ENCODE results near the gene TIMP4.
A peak's percentile ranks its signal among the peaks of the same experiment; 100 is the strongest.

Gene TIMP4

GRCh38 chr3:12136371-12136770 lies 22.3 kb downstream of the TIMP4 start:
- Histone ChIP-seq H3K4me3 (ENCODE audit: low read length) (no peak overlapping the region), H3K9me2 (replicated peaks; ENCODE audit: control insufficient read depth, low read length) (no peaks in the 10 kb centered on the region), H3K27me3 (ENCODE audit: control insufficient read depth, low read length) (peaks cover 4% of the 10 kb centered on the region), H3K79me2 (ENCODE audit: control insufficient read depth, low read length) (no peaks in the 10 kb centered on the region), H3K4me1 (ENCODE audit: control insufficient read depth, low read length) (peaks cover 8% of the 10 kb centered on the region), H3K4me2 (ENCODE audit: low read length) (no peak overlapping the region), H3K9me3 (ENCODE audit: control insufficient read depth, insufficient read depth, low read length) (no peaks in the 10 kb centered on the region), H3K27ac (ENCODE audit: low read depth, low read length) (no peak overlapping the region), H4K20me1 (ENCODE audit: control insufficient read depth, insufficient read depth, low read depth, low read length) (no peaks in the 10 kb centered on the region), H3K36me3 (ENCODE audit: control insufficient read depth, low read length) (no peaks in the 10 kb centered on the region), H3F3A (ENCODE audit: control insufficient read depth, insufficient read depth) (no peaks in the 10 kb centered on the region)
- no peak for TF ChIP-seq CTCF (IDR thresholded peaks at IDR 0.05; ENCODE audit: low read depth, low read length, poor library complexity, severe bottlenecking)
- no peak for TF ChIP-seq EZH2phosphoT487 (IDR thresholded peaks at IDR 0.05; ENCODE audit: borderline replicate concordance, low read length)

- Histone ChIP-seq H3K4me3 (ENCODE audit: low read length) (no peak overlapping the region), H3K4me1 (ENCODE audit: control insufficient read depth, low read length) (peaks cover 8% of the 10 kb centered on the region), H3K36me3 (ENCODE audit: control insufficient read depth, low read length) (no peaks in the 10 kb centered on the region), H3K4me2 (ENCODE audit: low read length) (no peak overlapping the region), H3K27ac (ENCODE audit: low read depth, low read length) (no peak overlapping the region), H3K9me3 (ENCODE audit: control insufficient read depth, insufficient read depth, low read length) (no peaks in the 10 kb centered on the region), H3K27me3 (ENCODE audit: control insufficient read depth, low read length) (peaks cover 8% of the 10 kb centered on the region), H3K79me2 (ENCODE audit: control insufficient read depth, low read length) (no peaks in the 10 kb centered on the region), H3K9me2 (replicated peaks; ENCODE audit: control insufficient read depth, low read length) (no peaks in the 10 kb centered on the region), H4K20me1 (ENCODE audit: control insufficient read depth, insufficient read depth, low read depth, low read length) (no peaks in the 10 kb centered on the region), H3F3A (ENCODE audit: control insufficient read depth, insufficient read depth) (no peaks in the 10 kb centered on the region)
- TF ChIP-seq CTCF (IDR thresholded peaks at IDR 0.05; ENCODE audit: low read depth, low read length, poor library complexity, severe bottlenecking) (peak; percentile 86), EZH2phosphoT487 (IDR thresholded peaks at IDR 0.05; ENCODE audit: borderline replicate concordance, low read length) (no peak)
Observed at GRCh38 chr3:12135029-12135657, 23.6 kb downstream of the TIMP4 start.

DNA sequence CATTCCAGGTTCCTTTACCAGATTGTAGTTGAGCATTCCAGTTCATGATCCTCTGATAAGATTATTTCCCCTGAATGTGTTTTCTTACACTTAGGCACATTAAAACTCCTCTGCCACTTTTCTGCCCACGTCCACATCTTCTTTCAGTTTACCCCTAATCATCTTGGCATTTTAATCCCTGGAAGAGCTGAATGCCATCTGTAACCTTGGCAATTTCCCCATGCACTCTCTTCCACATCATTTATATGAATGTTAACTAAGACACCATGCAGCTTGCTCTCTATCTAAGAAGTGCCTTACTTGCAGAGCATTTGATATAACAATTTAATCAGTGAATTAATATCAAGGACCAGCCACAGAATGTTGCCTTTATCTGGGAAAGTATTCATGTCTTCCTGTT lies 25.8 kb downstream of the TIMP4 start:
- H3K4me3 ChIP-seq (ENCODE audit: low read length), result no peak overlapping the region
- no peak overlapping the region for H3K4me2 ChIP-seq (ENCODE audit: low read length)
- H3K27me3 ChIP-seq (ENCODE audit: control insufficient read depth, low read length), result peaks cover 13% of the 10 kb centered on the region
- no peaks in the 10 kb centered on the region for H3K79me2 ChIP-seq (ENCODE audit: control insufficient read depth, low read length)
- H4K20me1 ChIP-seq (ENCODE audit: control insufficient read depth, insufficient read depth, low read depth, low read length), result no peaks in the 10 kb centered on the region
- H3K36me3 ChIP-seq (ENCODE audit: control insufficient read depth, low read length), result no peaks in the 10 kb centered on the region
- H3K4me1 ChIP-seq (ENCODE audit: control insufficient read depth, low read length), result no peaks in the 10 kb centered on the region; the same call in 1 of the 2 replicates
- H3K9me2 ChIP-seq (replicated peaks; ENCODE audit: control insufficient read depth, low read length), result no peaks in the 10 kb centered on the region
- TF ChIP-seq CTCF (IDR thresholded peaks at IDR 0.05; ENCODE audit: low read depth, low read length, poor library complexity, severe bottlenecking) (no peak), EZH2phosphoT487 (IDR thresholded peaks at IDR 0.05; ENCODE audit: borderline replicate concordance, low read length) (no peak)
- H3K9me3 ChIP-seq (ENCODE audit: control insufficient read depth, insufficient read depth, low read length), result no peaks in the 10 kb centered on the region
- H3F3A ChIP-seq (ENCODE audit: control insufficient read depth, insufficient read depth), result no peaks in the 10 kb centered on the region
- no peak overlapping the region for H3K27ac ChIP-seq (ENCODE audit: low read depth, low read length)

Measured in DOHH2 (cell line).